Stimulated activated CD8-positive, alpha-beta memory T cell treated with anti-CD3 and anti-CD28 coated beads, Interleukin-15, amount 100 ng/mL, for 1 hour (primary cell): ENCODE results near the gene BTG1.
"Not testable (repeated sequence)": the region's sequence is repeated elsewhere in the genome, so short reads cannot be mapped to it uniquely, and the experiment has no call there.

Experiments used
- DNase-seq: peaks from one replicate; pipeline ENCODE4 v3.0.0-alpha.2; 2020; ENCODE audit warnings: low read depth

The BTG1 gene

GRCh38 chr12:92149563-92149962 is 3.9 kb upstream of the BTG1 start:
- no peak for DNase-seq

- no peak for DNase-seq
Measured at GRCh38 chr12:92147491-92147890, 1.8 kb upstream of the BTG1 start.

GRCh38 chr12:92146497-92147224 is 1.0 kb upstream of the BTG1 start:
- DNase-seq = no peak

- DNase-seq = peak; percentile 25
Measured at GRCh38 chr12:92145481-92145730, 240 bp downstream of the BTG1 start.

GRCh38 chr12:92144631-92145480 is 790 bp downstream of the BTG1 start:
- DNase-seq = peak; percentile 25

GRCh38 chr12:92143686-92144630 is 1.7 kb downstream of the BTG1 start:
- DNase-seq = peak; percentile 35

GRCh38 chr12:92143258-92143657 is 2.4 kb downstream of the BTG1 start:
- no peak for DNase-seq

GRCh38 chr12:92142251-92142926 is 3.3 kb downstream of the BTG1 start:
- no peak for DNase-seq

GRCh38 chr12:92141591-92142121 is 4.0 kb downstream of the BTG1 start:
- no peak for DNase-seq

- DNase-seq = no peak
Measured at GRCh38 chr12:92140896-92141536, 4.6 kb downstream of the BTG1 start.

- no peak for DNase-seq
Measured at GRCh38 chr12:92140156-92140555, 5.5 kb downstream of the BTG1 start.

- DNase-seq = no peak
Measured at GRCh38 chr12:92139634-92140150, 6.0 kb downstream of the BTG1 start.

GRCh38 chr12:92138626-92139025 is 7.0 kb downstream of the BTG1 start:
- DNase-seq = no peak

GRCh38 chr12:92138144-92138543 is 7.5 kb downstream of the BTG1 start:
- no peak for DNase-seq

GRCh38 chr12:92136965-92137721 is 8.5 kb downstream of the BTG1 start:
- no peak for DNase-seq

GRCh38 chr12:92136026-92136730 is 9.5 kb downstream of the BTG1 start:
- DNase-seq = no peak

- DNase-seq = not testable (repeated sequence)
Measured at GRCh38 chr12:92135541-92135940, 10.1 kb downstream of the BTG1 start.

GRCh38 chr12:92134638-92135274 is 10.9 kb downstream of the BTG1 start:
- no peak for DNase-seq
